SK-N-SH (cell line): ENCODE measurements around the gene TLL2.

ENCODE experiments used
- CTCF ChIP-seq: fragments of 200-600 bp; sonication (generic); IDR thresholded peaks from 2 replicates; pipeline ENCODE4 v1.6.1; 2017; ENCODE audit warnings: antibody characterized with exemption, mild to moderate bottlenecking, moderate library complexity
- EP300 ChIP-seq, 2 experiments: IDR thresholded peaks; 2 replicates each; pipeline versions ENCODE4 v1.4.0 to v1.6.1; 2012; ENCODE audit warnings: borderline replicate concordance in 1 of 2, low read depth in 1 of 2, low read length in 1 of 2
- EZH2phosphoT487 ChIP-seq: fragments of 200-600 bp; sonication (generic); IDR thresholded peaks from 2 replicates; pipeline ENCODE4 v1.6.1; 2017; ENCODE audit warnings: low read depth, mixed run types, mild to moderate bottlenecking, antibody characterized with exemption, moderate library complexity, borderline replicate concordance
- FOSL2 ChIP-seq: IDR thresholded peaks from 2 replicates; pipeline ENCODE4 v1.4.0; 2012; ENCODE audit warnings: low read depth, mild to moderate bottlenecking, moderate library complexity, borderline replicate concordance
- GATA2 ChIP-seq: sonication (generic); formaldehyde crosslinking; IDR thresholded peaks from 2 replicates; pipeline ENCODE4 v1.5.0; 2020; ENCODE audit warnings: mild to moderate bottlenecking, missing genetic modification reagents
- JUND ChIP-seq: IDR thresholded peaks from 2 replicates; pipeline ENCODE4 v1.4.0; 2012
- MAX ChIP-seq: IDR thresholded peaks from 2 replicates; pipeline ENCODE4 v1.4.0; 2012; ENCODE audit warnings: low read depth
- POLR2AphosphoS5 ChIP-seq: IDR thresholded peaks from 2 replicates; pipeline ENCODE4 v1.6.1; 2012; ENCODE audit warnings: low read depth, low read length
- RFX5 ChIP-seq: IDR thresholded peaks from 2 replicates; pipeline ENCODE4 v1.6.1; 2012; ENCODE audit warnings: mild to moderate bottlenecking, improper control_type of control experiment, low read length
- SIN3A ChIP-seq: IDR thresholded peaks from 2 replicates; pipeline ENCODE4 v1.6.1; 2012; ENCODE audit warnings: low read depth, mild to moderate bottlenecking, low read length, moderate library complexity, borderline replicate concordance
- SMC3 ChIP-seq: IDR thresholded peaks from 2 replicates; pipeline ENCODE4 v1.6.1; 2012; ENCODE audit warnings: low read depth, low read length, improper control_type of control experiment
- USF2 ChIP-seq: fragments of 150-350 bp; IDR thresholded peaks from 2 replicates; pipeline ENCODE4 v1.6.1; 2017; ENCODE audit warnings: antibody characterized with exemption, low read length, low read depth, borderline replicate concordance

GRCh38 chr10:96465599-96465998, 48.1 kb downstream of the TLL2 start:
- TF ChIP-seq JUND (no peak), EZH2phosphoT487 (no peak), GATA2 (CRISPR knock-in tag) (no peak), RFX5 (no peak), CTCF (no peak), EP300 (IDR thresholded peaks at IDR 0.05; ENCODE audit: borderline replicate concordance in 1 of 2, low read depth in 1 of 2, low read length in 1 of 2) (no peak), POLR2AphosphoS5 (no peak), SIN3A (no peak), USF2 (no peak), MAX (no peak), FOSL2 (no peak), SMC3 (no peak)
